ENCODE measurements around the gene SPOCK2.

DNA sequence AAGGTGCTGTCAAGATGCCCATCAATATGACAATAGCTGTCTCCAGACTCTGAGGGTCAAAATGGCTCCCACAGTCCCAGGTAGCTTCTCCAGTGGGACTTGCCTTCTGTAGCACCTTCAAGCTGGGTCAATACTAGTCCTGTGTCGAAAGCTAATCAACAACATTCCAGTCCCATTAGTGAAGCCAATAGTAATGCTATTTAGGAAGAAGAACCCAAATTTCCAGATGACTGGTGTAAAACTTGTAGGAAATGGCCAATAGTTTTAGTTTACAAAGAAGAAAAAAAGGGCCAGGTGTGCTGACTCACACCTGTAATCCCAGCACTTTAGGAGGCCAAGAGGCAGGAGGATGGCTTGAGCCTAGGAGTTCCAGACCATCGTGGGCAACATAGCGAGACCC lies 2.0 kb upstream of the SPOCK2 start:
- TF ChIP-seq EZH2 (IDR thresholded peaks at IDR 0.05), result no peak
- no peak for TF ChIP-seq POLR2AphosphoS5 (IDR thresholded peaks at IDR 0.05; ENCODE audit: borderline replicate concordance, low read depth, low read length)

All from SK-N-MC (cell line).